Testis (tissue), 3 donors: ENCODE results near the gene PRDM11. TPM values are rescaled to one million over a fixed set of nuclear protein-coding genes. Genes with fewer than 3 reads are reported as not detected.
A peak's percentile ranks its signal among the peaks of the same experiment; 100 is the strongest.

Experiments used
- DNase-seq: peaks from one replicate; pipeline ENCODE4 v3.0.0-alpha.2; 2019
- H3K27ac ChIP-seq, 2 donors: fragments of 200-600 bp; sonication (generic); one replicate each; pipeline ENCODE4 v1.5.1; 2019
- H3K27me3 ChIP-seq: fragments of 200-600 bp; sonication (generic); one replicate; pipeline ENCODE4 v1.5.1; 2019
- H3K36me3 ChIP-seq: fragments of 200-600 bp; sonication (generic); one replicate; pipeline ENCODE4 v1.5.1; 2017; ENCODE audit warnings: low read depth; ENCODE audit errors: missing control alignments
- H3K4me1 ChIP-seq: fragments of 200-600 bp; sonication (generic); one replicate; pipeline ENCODE4 v1.5.1; 2019
- H3K4me3 ChIP-seq, 2 donors: fragments of 200-600 bp; sonication (generic); one replicate each; pipeline ENCODE4 v1.5.1; 2017 to 2019
- H3K9me3 ChIP-seq: fragments of 200-600 bp; sonication (generic); one replicate; pipeline ENCODE4 v1.5.1; 2017
- POLR2A ChIP-seq: fragments of 450-650 bp; IDR thresholded peaks from one replicate; pipeline ENCODE4 v1.6.1; 2017; ENCODE audit warnings: antibody characterized with exemption, mild to moderate bottlenecking, moderate library complexity
- WGBS, 2 donors: methylation state at CpG; one replicate each; pipeline ENCODE4 v1.1.5; 2018; 5-methylcytosine and 5-hydroxymethylcytosine counted together
- intact Hi-C: fragments of 100-400 bp; cut with DNase I; formaldehyde crosslinking; loops from one replicate; pipeline ENCODE4 v1.15.1; 2023; ENCODE audit warnings: low total_unique reads
- polyA plus RNA-seq: library from polyadenylated mRNA; stranded (reverse); fragments of 350-450 nt; fragmentation: Illumina TruSeq; extraction: RNeasy Lipid Tissue Mini Kit (QIAGEN cat#74804); gene quantifications from one replicate; pipeline ENCODE4 v1.2.3, GENCODE V29; 2014; ENCODE audit warnings: low read depth, low replicate concordance; ENCODE audit not compliant: insufficient read depth
- total RNA-seq, 2 donors: library from RNA; depleted of rRNA; stranded (reverse); fragments of >200 nt; gene quantifications; one replicate each; pipeline ENCODE4 v1.2.3, GENCODE V29; 2016
- TF ChIP-seq, protein P1 (sequence below), 3 experiments: fragments of 450-650 bp in 2 of 3; fragments of 200-600 bp in 1 of 3; sonication (generic) in 1 of 3; IDR thresholded peaks; one replicate each; pipeline ENCODE4 v1.5.1; 2016 to 2019; ENCODE audit warnings: antibody characterized with exemption in 3 of 3, mild to moderate bottlenecking in 2 of 3, moderate library complexity in 1 of 3

The PRDM11 gene
- total and polyA plus RNA-seq, 3 donors from 2014 or later, result 6.4 to 15.9 (median 13.6) TPM

DNA sequence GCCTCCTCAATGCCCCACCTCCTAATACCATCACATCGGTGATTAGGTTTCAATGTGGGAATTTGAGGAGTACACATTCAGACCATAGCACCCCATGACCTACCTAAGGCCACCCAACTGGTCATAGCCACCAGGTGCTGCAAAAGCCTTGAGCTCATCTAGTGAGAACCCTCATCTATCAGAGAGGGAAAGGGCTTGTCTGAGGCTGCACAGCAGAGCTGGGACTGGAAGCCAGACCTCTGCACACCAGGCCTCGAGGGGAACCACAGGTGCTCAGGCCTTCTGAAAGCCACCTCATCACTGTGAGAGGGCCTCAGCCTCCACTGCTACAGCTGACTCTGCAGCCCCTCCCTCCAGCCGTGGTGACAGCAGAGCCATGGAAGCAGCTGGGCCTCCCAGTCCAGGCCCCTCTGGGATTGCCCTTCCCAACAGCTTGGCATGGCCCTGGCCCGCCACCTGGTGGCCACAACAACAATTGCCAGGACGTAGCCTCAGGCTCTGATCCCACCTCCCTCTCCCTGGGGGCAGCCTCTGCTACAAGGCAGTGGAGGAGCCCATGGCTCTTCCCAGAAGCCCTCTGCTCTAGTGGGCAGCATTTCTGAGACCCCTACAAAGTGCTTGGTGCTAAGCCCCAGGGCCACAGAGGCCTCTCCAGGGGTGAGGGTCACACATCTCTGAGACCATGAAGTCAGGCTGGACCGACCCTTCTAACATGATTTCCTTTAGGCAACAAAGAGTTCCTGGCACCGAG lies 41.0 kb upstream of the PRDM11 start:
- Histone ChIP-seq H3K9me3 (no peaks in the 10 kb centered on the region), H3K27ac (no peak overlapping the region), H3K27me3 (no peaks in the 10 kb centered on the region), H3K4me3 (no peak overlapping the region), H3K4me1 (peaks cover 8% of the 10 kb centered on the region), H3K36me3 (no peaks in the 10 kb centered on the region)
- intact Hi-C loops, result loop anchor here (2.0 to 5.0 kb wide), 3 partner anchors 169 to 227 kb away; no protein-coding TSS in a partner anchor
- no peak for TF ChIP-seq POLR2A
- TF ChIP-seq, protein P1, sequence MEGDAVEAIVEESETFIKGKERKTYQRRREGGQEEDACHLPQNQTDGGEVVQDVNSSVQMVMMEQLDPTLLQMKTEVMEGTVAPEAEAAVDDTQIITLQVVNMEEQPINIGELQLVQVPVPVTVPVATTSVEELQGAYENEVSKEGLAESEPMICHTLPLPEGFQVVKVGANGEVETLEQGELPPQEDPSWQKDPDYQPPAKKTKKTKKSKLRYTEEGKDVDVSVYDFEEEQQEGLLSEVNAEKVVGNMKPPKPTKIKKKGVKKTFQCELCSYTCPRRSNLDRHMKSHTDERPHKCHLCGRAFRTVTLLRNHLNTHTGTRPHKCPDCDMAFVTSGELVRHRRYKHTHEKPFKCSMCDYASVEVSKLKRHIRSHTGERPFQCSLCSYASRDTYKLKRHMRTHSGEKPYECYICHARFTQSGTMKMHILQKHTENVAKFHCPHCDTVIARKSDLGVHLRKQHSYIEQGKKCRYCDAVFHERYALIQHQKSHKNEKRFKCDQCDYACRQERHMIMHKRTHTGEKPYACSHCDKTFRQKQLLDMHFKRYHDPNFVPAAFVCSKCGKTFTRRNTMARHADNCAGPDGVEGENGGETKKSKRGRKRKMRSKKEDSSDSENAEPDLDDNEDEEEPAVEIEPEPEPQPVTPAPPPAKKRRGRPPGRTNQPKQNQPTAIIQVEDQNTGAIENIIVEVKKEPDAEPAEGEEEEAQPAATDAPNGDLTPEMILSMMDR (IDR thresholded peaks at IDR 0.05), result peak; percentile 90 to 91 (median 91)
- 33 to 39% methylated on average over 2 to 7 of the region's 7 CpGs for WGBS, 2 donors
- peak; percentile 76 for DNase-seq

DNA sequence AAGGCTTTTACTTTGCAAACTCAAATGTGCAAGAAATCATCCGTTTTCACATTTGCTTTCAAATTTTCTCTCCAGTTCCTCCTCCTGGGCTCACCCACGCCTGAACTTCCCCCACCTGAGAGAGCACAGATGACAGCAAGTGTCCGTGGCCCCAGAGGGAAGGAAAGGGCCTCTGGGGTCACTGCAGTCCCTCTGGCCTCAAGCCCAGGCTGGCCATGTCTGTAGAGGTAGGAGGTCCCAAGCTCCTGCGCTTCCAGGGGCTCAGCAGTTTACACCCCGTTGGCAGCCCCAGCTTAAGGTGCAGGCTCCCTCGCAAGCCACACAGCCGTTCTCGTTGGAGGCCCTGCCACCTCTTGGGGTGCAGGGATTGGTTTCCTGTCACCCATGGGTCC lies 40.5 kb upstream of the PRDM11 start:
- Histone ChIP-seq H3K9me3 (no peaks in the 10 kb centered on the region), H3K27ac (no peak overlapping the region), H3K4me3 (no peak overlapping the region), H3K36me3 (no peaks in the 10 kb centered on the region), H3K4me1 (peaks cover 8% of the 10 kb centered on the region), H3K27me3 (no peaks in the 10 kb centered on the region)
- intact Hi-C loops, result loop anchor here (2.0 to 5.0 kb wide), 3 partner anchors 169 to 226 kb away; no protein-coding TSS in a partner anchor
- no peak for TF ChIP-seq POLR2A
- TF ChIP-seq, protein P1 (IDR thresholded peaks at IDR 0.05), result no peak
- DNase-seq, result no peak
- 70 to 77% methylated on average over 7 to 8 of the region's 8 CpGs for whole genome bisulfite sequencing, 2 donors

DNA sequence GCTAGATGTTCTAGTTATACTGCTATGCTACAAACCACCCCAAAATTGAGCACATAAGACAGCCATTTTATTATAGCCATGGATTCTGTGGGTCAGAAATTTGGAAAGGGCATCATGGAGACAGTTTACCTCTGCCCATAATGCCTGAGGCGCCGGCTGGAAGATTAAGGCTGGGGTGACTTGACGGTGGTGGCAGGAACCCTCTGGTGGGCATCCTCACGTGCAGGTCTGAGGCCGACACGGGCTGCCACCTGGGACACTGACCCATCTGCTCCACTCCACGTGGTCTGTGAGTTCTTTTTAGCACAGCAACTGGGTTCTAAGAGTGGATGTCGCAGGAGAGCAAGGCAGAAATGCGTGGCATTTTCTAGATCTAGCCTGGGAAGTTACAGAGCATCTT lies 40.0 kb upstream of the PRDM11 start:
- intact Hi-C loops, result loop anchor here (5.0 kb wide), 2 partner anchors 186 to 226 kb away; no protein-coding TSS in a partner anchor
- Histone ChIP-seq H3K27me3 (no peaks in the 10 kb centered on the region), H3K36me3 (no peaks in the 10 kb centered on the region), H3K9me3 (no peaks in the 10 kb centered on the region), H3K27ac (no peak overlapping the region), H3K4me3 (no peak overlapping the region), H3K4me1 (peaks cover 8% of the 10 kb centered on the region)
- TF ChIP-seq, protein P1 (IDR thresholded peaks at IDR 0.05), result no peak
- no peak for TF ChIP-seq POLR2A
- no peak for DNase-seq
- 87 to 90% methylated on average over 7 to 9 of the region's 9 CpGs for whole genome bisulfite sequencing, 2 donors

DNA sequence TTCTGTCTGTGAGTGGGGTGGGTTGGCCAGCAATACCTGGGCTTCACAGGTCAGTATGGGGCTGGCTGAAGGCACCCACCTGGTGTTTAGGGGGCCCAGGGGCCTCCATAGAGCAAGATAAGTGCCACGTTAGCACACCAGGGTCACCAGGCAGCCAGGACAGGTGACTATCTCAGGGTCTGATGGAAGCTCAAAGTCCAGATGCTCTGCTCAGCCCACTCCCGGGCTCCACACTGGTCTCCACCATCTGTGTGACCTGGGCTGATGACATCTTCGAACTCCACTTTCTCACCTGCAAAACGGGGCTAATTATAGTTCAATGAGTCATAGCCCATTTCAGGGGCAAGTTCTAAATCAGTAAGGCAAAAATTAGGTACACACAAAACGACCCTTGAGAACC lies 39.4 kb upstream of the PRDM11 start:
- Histone ChIP-seq H3K9me3 (no peaks in the 10 kb centered on the region), H3K4me1 (peaks cover 8% of the 10 kb centered on the region), H3K27me3 (no peaks in the 10 kb centered on the region), H3K4me3 (no peak overlapping the region), H3K36me3 (no peaks in the 10 kb centered on the region), H3K27ac (no peak overlapping the region)
- no peak for DNase-seq
- WGBS, 2 donors, result 79 to 80% methylated on average over 5 of the region's 5 CpGs
- intact Hi-C loops, result loop anchor here (5.0 kb wide), 2 partner anchors 185 to 225 kb away; no protein-coding TSS in a partner anchor
- TF ChIP-seq POLR2A, result no peak
- TF ChIP-seq, protein P1 (IDR thresholded peaks at IDR 0.05), result no peak
